GM23248 (cell line): ENCODE results near the gene PHB1.

Source experiments
- EZH2 ChIP-seq: fragments of 200-600 bp; sonication (generic); IDR thresholded peaks from 2 replicates; pipeline ENCODE4 v1.6.1; 2018; ENCODE audit warnings: antibody characterized with exemption, mild to moderate bottlenecking; ENCODE audit not compliant: insufficient read depth, poor library complexity, severe bottlenecking
- EZH2phosphoT487 ChIP-seq: fragments of 200-600 bp; sonication (generic); IDR thresholded peaks from 2 replicates; pipeline ENCODE4 v1.6.1; 2018; ENCODE audit warnings: antibody characterized with exemption, moderate library complexity, mild to moderate bottlenecking, low read depth; ENCODE audit not compliant: insufficient read depth

DNA sequence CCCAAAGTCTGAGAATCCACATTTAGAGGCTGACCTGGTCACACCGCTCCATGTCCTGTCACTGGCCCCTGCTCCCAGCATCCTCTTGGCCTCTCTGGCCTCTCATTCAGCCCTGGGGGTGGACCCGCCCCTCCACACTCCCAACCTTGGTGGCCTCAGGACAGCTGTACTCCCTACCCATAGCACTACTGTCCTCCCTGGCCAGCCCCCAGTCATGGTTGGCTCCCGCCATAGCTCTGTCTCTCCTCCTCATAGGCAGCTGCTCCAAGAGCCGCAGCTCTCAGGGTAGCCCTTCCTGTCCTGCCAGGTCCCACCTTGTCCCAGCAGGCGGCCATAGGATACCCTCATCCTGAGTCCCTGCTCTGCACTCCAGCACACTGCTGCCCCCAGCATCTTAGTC lies 38.0 kb upstream of the PHB1 start:
- TF ChIP-seq EZH2, result no peak
- TF ChIP-seq EZH2phosphoT487, result no peak
